ENCODE data around the gene PCSK9. TPM values are rescaled to one million over a fixed set of nuclear protein-coding genes. Genes with fewer than 3 reads are reported as not detected.

PCSK9 gene
- total and polyA plus RNA-seq, 2 experiments from 2014 or later: 23.5 to 31.4 TPM

DNA sequence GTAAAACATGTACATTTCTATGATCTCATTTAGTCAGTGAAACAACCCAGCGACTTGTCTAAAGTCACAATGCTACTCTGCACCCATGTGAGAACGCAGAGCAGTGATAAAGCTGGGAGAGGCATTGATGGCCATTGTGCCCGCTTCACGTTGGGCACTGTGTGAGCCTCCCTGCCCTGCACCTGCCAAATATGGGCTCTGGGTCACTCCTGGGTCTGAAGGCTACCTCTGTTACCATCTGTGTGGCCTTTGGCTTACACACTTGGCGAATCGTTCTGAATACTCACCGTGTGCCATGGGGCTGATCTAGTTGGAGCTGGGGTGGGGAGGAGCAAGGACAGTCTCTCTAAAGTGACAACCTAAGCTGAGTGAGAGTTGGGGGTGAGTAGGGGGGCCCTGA lies 29.9 kb downstream of the PCSK9 start:
- no peaks in the 10 kb centered on the region for H3K9me2 ChIP-seq (replicated peaks; ENCODE audit: insufficient read depth)
- H3K79me2 ChIP-seq: no peaks in the 10 kb centered on the region
- no peak overlapping the region for H3K4me3 ChIP-seq
- no peaks in the 10 kb centered on the region for H4K20me1 ChIP-seq (ENCODE audit: insufficient read depth, poor library complexity, severe bottlenecking)
- no peak for DNase-seq (ENCODE audit: low spot score)
- H3K4me2 ChIP-seq: no peak overlapping the region
- no peak overlapping the region for H2AFZ ChIP-seq
- 98% methylated on average over 7 of the region's 7 CpGs for WGBS (ENCODE audit: low lambda C conversion rate, missing lambda C conversion rate)
- no peaks in the 10 kb centered on the region for H3K36me3 ChIP-seq (replicated peaks; ENCODE audit: insufficient read depth, low read depth)
- no peaks in the 10 kb centered on the region for H3K27me3 ChIP-seq
- H3K9me3 ChIP-seq (ENCODE audit: low read depth): no peaks in the 10 kb centered on the region
- H3K27ac ChIP-seq: no peak overlapping the region
- TF ChIP-seq CTCF (IDR thresholded peaks at IDR 0.05; ENCODE audit: poor library complexity) (no peak), EZH2 (IDR thresholded peaks at IDR 0.05; ENCODE audit: borderline replicate concordance) (no peak), EZH2phosphoT487 (IDR thresholded peaks at IDR 0.05; ENCODE audit: low read depth, severe bottlenecking, unreplicated experiment) (no peak)
- H3K4me1 ChIP-seq (ENCODE audit: insufficient read depth): peaks cover 6% of the 10 kb centered on the region

GRCh38 chr1:55070293-55071164 lies 31.2 kb downstream of the PCSK9 start:
- no peak overlapping the region for H3K4me2 ChIP-seq
- no peaks in the 10 kb centered on the region for H4K20me1 ChIP-seq (ENCODE audit: insufficient read depth, poor library complexity, severe bottlenecking)
- H3K4me1 ChIP-seq (ENCODE audit: insufficient read depth): no peaks in the 10 kb centered on the region
- no peaks in the 10 kb centered on the region for H3K79me2 ChIP-seq
- no peak for TF ChIP-seq EZH2phosphoT487 (IDR thresholded peaks at IDR 0.05; ENCODE audit: low read depth, severe bottlenecking, unreplicated experiment)
- H3K9me3 ChIP-seq (ENCODE audit: low read depth): no peaks in the 10 kb centered on the region
- no peaks in the 10 kb centered on the region for H3K27me3 ChIP-seq
- no peak for DNase-seq (ENCODE audit: low spot score)
- no peaks in the 10 kb centered on the region for H3K9me2 ChIP-seq (replicated peaks; ENCODE audit: insufficient read depth)
- H3K27ac ChIP-seq: no peak overlapping the region
- no peak overlapping the region for H2AFZ ChIP-seq
- no peaks in the 10 kb centered on the region for H3K36me3 ChIP-seq (replicated peaks; ENCODE audit: insufficient read depth, low read depth)
- H3K4me3 ChIP-seq: no peak overlapping the region
- WGBS (ENCODE audit: low lambda C conversion rate, missing lambda C conversion rate): 89% methylated on average over 17 of the region's 17 CpGs

DNA sequence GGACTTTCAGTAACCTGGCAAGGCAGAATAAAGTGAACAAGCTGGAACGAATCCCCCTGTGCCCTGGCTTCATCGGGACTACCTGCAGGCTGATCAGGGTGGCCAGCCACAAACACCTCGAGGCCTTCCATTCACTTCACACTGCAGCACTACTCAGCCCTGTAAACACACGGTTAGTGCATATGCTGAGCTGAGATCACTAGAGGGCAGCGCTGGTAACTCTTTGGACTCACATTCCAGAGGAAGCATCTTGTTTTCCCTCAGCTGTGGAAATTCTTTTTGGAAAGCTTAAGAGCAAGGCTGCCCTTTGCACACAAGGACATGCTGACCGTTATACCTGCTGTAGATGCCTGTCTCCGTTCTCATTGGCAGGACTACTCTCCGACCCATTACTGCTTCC lies 32.1 kb downstream of the PCSK9 start:
- TF ChIP-seq CTCF (IDR thresholded peaks at IDR 0.05; ENCODE audit: poor library complexity) (peak; percentile 47), EZH2phosphoT487 (IDR thresholded peaks at IDR 0.05; ENCODE audit: low read depth, severe bottlenecking, unreplicated experiment) (no peak)
- WGBS (ENCODE audit: low lambda C conversion rate, missing lambda C conversion rate): 50% methylated on average over 8 of the region's 8 CpGs
- Histone ChIP-seq H3K4me2 (no peak overlapping the region), H3K9me2 (replicated peaks; ENCODE audit: insufficient read depth) (no peaks in the 10 kb centered on the region), H4K20me1 (ENCODE audit: insufficient read depth, poor library complexity, severe bottlenecking) (no peaks in the 10 kb centered on the region), H3K79me2 (no peaks in the 10 kb centered on the region), H3K9me3 (ENCODE audit: low read depth) (no peaks in the 10 kb centered on the region), H3K36me3 (replicated peaks; ENCODE audit: insufficient read depth, low read depth) (no peaks in the 10 kb centered on the region), H3K4me1 (ENCODE audit: insufficient read depth) (no peaks in the 10 kb centered on the region), H3K27me3 (no peaks in the 10 kb centered on the region), H2AFZ (no peak overlapping the region), H3K4me3 (no peak overlapping the region), H3K27ac (no peak overlapping the region)
- peak; percentile 73 for DNase-seq (ENCODE audit: low spot score)

GRCh38 chr1:55073187-55073916 lies 34.0 kb downstream of the PCSK9 start:
- Histone ChIP-seq H3K27me3 (no peaks in the 10 kb centered on the region), H3K4me1 (ENCODE audit: insufficient read depth) (no peaks in the 10 kb centered on the region), H3K79me2 (no peaks in the 10 kb centered on the region), H3K36me3 (replicated peaks; ENCODE audit: insufficient read depth, low read depth) (no peaks in the 10 kb centered on the region), H3K4me3 (no peak overlapping the region), H2AFZ (no peak overlapping the region), H3K27ac (no peak overlapping the region), H3K9me2 (replicated peaks; ENCODE audit: insufficient read depth) (no peaks in the 10 kb centered on the region), H4K20me1 (ENCODE audit: insufficient read depth, poor library complexity, severe bottlenecking) (no peaks in the 10 kb centered on the region), H3K9me3 (ENCODE audit: low read depth) (no peaks in the 10 kb centered on the region), H3K4me2 (no peak overlapping the region)
- DNase-seq (ENCODE audit: low spot score): no peak
- TF ChIP-seq CTCF (IDR thresholded peaks at IDR 0.05; ENCODE audit: poor library complexity) (no peak), EZH2 (IDR thresholded peaks at IDR 0.05; ENCODE audit: borderline replicate concordance) (no peak), EZH2phosphoT487 (IDR thresholded peaks at IDR 0.05; ENCODE audit: low read depth, severe bottlenecking, unreplicated experiment) (no peak)
- 92% methylated on average over 3 of the region's 3 CpGs for whole genome bisulfite sequencing (ENCODE audit: low lambda C conversion rate, missing lambda C conversion rate)
